HepG2 (cell line): ENCODE measurements around the gene PSMD9. TPM values are rescaled to one million over a fixed set of nuclear protein-coding genes. Genes with fewer than 3 reads are reported as not detected.
A peak's percentile ranks its signal among the peaks of the same experiment; 100 is the strongest.

Source experiments
- ATAC-seq: fragments of 200-7000 bp; cut with Tn5 transposase; 3 replicates; pipeline ENCODE4 v1.9.1; 2020; ENCODE audit warnings: mild to moderate bottlenecking, moderate library complexity
- BruUV-seq: library from RNA; stranded (reverse); fragments of 400-500 nt; replicated peaks from 2 replicates; lab custom pipeline; 2021; lab: Mats Ljungman, UMichigan
- CTCF ChIA-PET: fragments of 300-600 bp; formaldehyde crosslinking; extraction: SDS; loops from one replicate; lab custom pipeline; 2021; ENCODE audit warnings: low total read pairs, inconsistent platforms, low intra/inter-chr PET ratio; lab: Yijun Ruan, JAX
- POLR2A ChIA-PET: fragments of 350-600 bp; sonication (Branson Sonifier 250); formaldehyde crosslinking; loops from one replicate; lab custom pipeline; 2020; ENCODE audit warnings: antibody characterized with exemption, inconsistent platforms; lab: Yijun Ruan, JAX
- DNase-seq: peaks from one replicate; pipeline ENCODE4 v3.0.0-alpha.2; 2015; ENCODE audit warnings: low spot score
- FAIRE-seq: peaks from 3 replicates; lab custom pipeline; 2011; peaks lifted over from hg19 to GRCh38; lab: Jason Lieb, UNC
- H2AFZ ChIP-seq: one replicate; pipeline ENCODE4 v1.6.1; 2011; ENCODE audit warnings: low read length, inconsistent platforms
- H3K27ac ChIP-seq: fragments of 300-600 bp; 3 replicates; pipeline ENCODE4 v1.8.0; 2011; ENCODE audit warnings: mixed run types, mild to moderate bottlenecking, mixed read lengths, low read length, inconsistent platforms; ENCODE audit not compliant: insufficient read depth; ENCODE audit errors: extremely low read length
- H3K27me3 ChIP-seq, 2 experiments: fragments of 200-600 bp in 1 of 2; 2 replicates in 1 of 2; 3 replicates in 1 of 2; pipeline versions ENCODE4 v1.6.0 to v1.8.0; 2011; ENCODE audit warnings: low read length in 2 of 2, mild to moderate bottlenecking in 2 of 2, moderate library complexity in 2 of 2, inconsistent platforms in 1 of 2; ENCODE audit not compliant: insufficient read depth in 2 of 2, control insufficient read depth in 1 of 2
- H3K36me3 ChIP-seq, 2 experiments: fragments of 200-600 bp in 1 of 2; replicated peaks in 1 of 2; 2 replicates in 1 of 2; 3 replicates in 1 of 2; pipeline versions ENCODE4 v1.5.1 to v1.8.0; 2011; ENCODE audit warnings: low read length in 2 of 2, inconsistent platforms in 1 of 2; ENCODE audit not compliant: insufficient read depth in 2 of 2, control insufficient read depth in 1 of 2
- H3K4me1 ChIP-seq: 2 replicates; pipeline ENCODE4 v1.5.1; 2012; ENCODE audit warnings: low read length, inconsistent platforms; ENCODE audit not compliant: insufficient read depth
- H3K4me2 ChIP-seq: 2 replicates; pipeline ENCODE4 v1.6.0; 2011; ENCODE audit warnings: low read depth, low read length, inconsistent platforms
- H3K4me3 ChIP-seq, 3 experiments: fragments of 200-600 bp in 1 of 3; sonication (generic), shearing (Covaris generic) in 1 of 3; replicated peaks in 1 of 3; 2 replicates each; pipeline ENCODE4 v1.5.1; 2011 to 2016; ENCODE audit warnings: low read length in 3 of 3, inconsistent platforms in 2 of 3, low read depth in 2 of 3, mild to moderate bottlenecking in 2 of 3, control low read depth in 1 of 3, mixed read lengths in 1 of 3; ENCODE audit not compliant: insufficient read depth in 1 of 3
- H3K79me2 ChIP-seq: one replicate; pipeline ENCODE4 v1.6.1; 2011; ENCODE audit warnings: low read length, inconsistent platforms; ENCODE audit not compliant: insufficient read depth
- H3K9ac ChIP-seq: 2 replicates; pipeline ENCODE4 v1.6.0; 2011; ENCODE audit warnings: mild to moderate bottlenecking, low read depth, low read length, inconsistent platforms; ENCODE audit not compliant: insufficient read depth
- H3K9me3 ChIP-seq: 2 replicates; pipeline ENCODE4 v1.5.1; 2012; ENCODE audit warnings: mild to moderate bottlenecking, low read length
- H4K20me1 ChIP-seq: 2 replicates; pipeline ENCODE4 v1.6.0; 2011; ENCODE audit warnings: inconsistent platforms, mild to moderate bottlenecking, low read length, moderate library complexity; ENCODE audit not compliant: insufficient read depth
- EP300 ChIP-seq, 3 experiments: sonication (generic) in 1 of 3; formaldehyde crosslinking in 1 of 3; IDR thresholded peaks; 2 replicates each; pipeline versions ENCODE4 v1.5.1 to v1.6.1; 2011 to 2020; ENCODE audit warnings: low read depth in 2 of 3, low read length in 2 of 3, borderline replicate concordance in 1 of 3, improper control_type of control experiment in 1 of 3, mild to moderate bottlenecking in 1 of 3, missing genetic modification reagents in 1 of 3, moderate library complexity in 1 of 3
- NRL ChIP-seq: sonication (generic); formaldehyde crosslinking; IDR thresholded peaks from 2 replicates; pipeline ENCODE4 v1.5.0; 2020; ENCODE audit warnings: missing genetic modification reagents, mild to moderate bottlenecking, moderate library complexity, borderline replicate concordance
- RBFOX2 ChIP-seq: fragments of 200-400 bp; formaldehyde crosslinking; IDR thresholded peaks from 2 replicates; pipeline ENCODE4 v1.6.1; 2017; ENCODE audit warnings: low read depth, mild to moderate bottlenecking, low read length
- ZNF235 ChIP-seq: sonication (generic); formaldehyde crosslinking; IDR thresholded peaks from 2 replicates; pipeline ENCODE4 v1.8.1; 2023; ENCODE audit warnings: mild to moderate bottlenecking, missing genetic modification reagents, borderline replicate concordance
- ZNF562 ChIP-seq: sonication (generic); formaldehyde crosslinking; IDR thresholded peaks from 2 replicates; pipeline ENCODE4 v1.8.0; 2022; ENCODE audit warnings: missing genetic modification reagents, borderline replicate concordance
- ZNF614 ChIP-seq: IDR thresholded peaks from 2 replicates; pipeline ENCODE4 v1.6.1; 2018; ENCODE audit warnings: missing biosample characterization, missing genetic modification reagents, inconsistent platforms, borderline replicate concordance
- ZNF839 ChIP-seq: sonication (generic); formaldehyde crosslinking; IDR thresholded peaks from 2 replicates; pipeline ENCODE4 v1.4.0; 2020; ENCODE audit warnings: missing genetic modification reagents, mild to moderate bottlenecking, borderline replicate concordance
- WGBS: methylation state at CpG from one replicate; pipeline ENCODE4 v1.1.6; 2017; ENCODE audit warnings: low lambda C conversion rate; 5-methylcytosine and 5-hydroxymethylcytosine counted together
- in situ Hi-C: cut with HindIII; loops from 2 replicates; pipeline ENCODE4 v1.10.0; 2017; ENCODE audit warnings: low pct_unique_long_range_greater_than_20kb; ENCODE audit not compliant: extremely low pct_ligation_motif_present
- intact Hi-C: fragments of 100-400 bp; cut with micrococcal nuclease; formaldehyde crosslinking; loops from one replicate; pipeline ENCODE4 v1.10.0; 2022; ENCODE audit not compliant: unreplicated experiment
- polyA plus RNA-seq, 8 experiments: library from polyadenylated mRNA; depleted of rRNA in 3 of 8; stranded (reverse) in 7 of 8; unstranded in 1 of 8; fragments of >200 nt; fragmentation: Illumina TruSeq in 4 of 8; extraction: Trizol in 4 of 8; gene quantifications; 2 replicates each; pipeline versions ENCODE4 v1.2.1 to v1.2.3, GENCODE V29; 2011 to 2016; ENCODE audit warnings: low read depth in 4 of 8, missing spikeins in 1 of 8, mixed read lengths in 1 of 8; ENCODE audit not compliant: insufficient read depth in 1 of 8
- total RNA-seq, 5 experiments: library from RNA; depleted of rRNA; stranded (reverse); fragments of >200 nt; fragmentation: Illumina TruSeq; extraction: Trizol; gene quantifications; 2 replicates each; pipeline ENCODE4 v1.2.3, GENCODE V29; 2016; ENCODE audit warnings: low read depth in 1 of 5
- TF ChIP-seq, protein P1 (sequence below): sonication (generic); formaldehyde crosslinking; IDR thresholded peaks from 2 replicates; pipeline ENCODE4 v1.8.1; 2022; ENCODE audit warnings: low read depth, mild to moderate bottlenecking, missing genetic modification reagents

Gene PSMD9
- total and polyA plus RNA-seq, 2 of the 13 experiments (the other 11 are each of a cell fraction or from before 2014, with no cell fraction given), result 41.4 to 61.1 TPM

DNA sequence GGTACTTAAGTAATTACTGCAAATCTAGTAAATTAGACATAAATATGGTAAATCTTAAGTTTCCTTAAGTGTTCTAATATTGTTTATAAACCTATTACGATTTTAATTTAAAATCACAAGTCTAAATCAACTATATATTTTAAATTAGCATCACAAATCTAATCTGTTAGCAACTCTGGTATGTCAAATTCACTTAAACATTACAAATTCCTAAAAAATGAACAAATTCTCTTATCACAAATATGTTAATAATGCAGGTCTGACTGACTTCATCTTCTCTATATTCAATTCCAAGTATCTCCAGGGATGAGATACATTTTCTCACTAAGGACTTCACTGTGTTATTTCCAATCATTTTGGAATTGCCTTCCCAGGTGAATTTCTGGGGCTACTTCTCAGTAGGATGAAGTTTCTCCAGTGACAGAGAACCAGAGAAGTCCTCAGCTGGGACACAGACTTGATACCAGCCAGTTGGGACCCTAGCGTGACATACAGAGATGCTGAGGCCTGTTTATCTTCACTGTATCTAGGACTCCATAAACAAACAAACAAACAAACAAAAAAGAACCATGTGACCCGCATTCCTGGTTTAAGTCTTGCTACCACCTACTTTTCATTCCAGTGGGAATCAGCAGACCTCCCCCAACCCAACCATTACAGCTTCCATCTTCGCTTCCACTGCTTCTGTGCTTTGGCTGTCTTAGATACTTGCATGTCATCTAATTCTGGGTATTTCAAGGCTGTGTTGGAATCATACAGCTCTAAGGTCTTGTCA, 51.6 kb downstream of the PSMD9 start (continued):
- TF ChIP-seq, protein P1, sequence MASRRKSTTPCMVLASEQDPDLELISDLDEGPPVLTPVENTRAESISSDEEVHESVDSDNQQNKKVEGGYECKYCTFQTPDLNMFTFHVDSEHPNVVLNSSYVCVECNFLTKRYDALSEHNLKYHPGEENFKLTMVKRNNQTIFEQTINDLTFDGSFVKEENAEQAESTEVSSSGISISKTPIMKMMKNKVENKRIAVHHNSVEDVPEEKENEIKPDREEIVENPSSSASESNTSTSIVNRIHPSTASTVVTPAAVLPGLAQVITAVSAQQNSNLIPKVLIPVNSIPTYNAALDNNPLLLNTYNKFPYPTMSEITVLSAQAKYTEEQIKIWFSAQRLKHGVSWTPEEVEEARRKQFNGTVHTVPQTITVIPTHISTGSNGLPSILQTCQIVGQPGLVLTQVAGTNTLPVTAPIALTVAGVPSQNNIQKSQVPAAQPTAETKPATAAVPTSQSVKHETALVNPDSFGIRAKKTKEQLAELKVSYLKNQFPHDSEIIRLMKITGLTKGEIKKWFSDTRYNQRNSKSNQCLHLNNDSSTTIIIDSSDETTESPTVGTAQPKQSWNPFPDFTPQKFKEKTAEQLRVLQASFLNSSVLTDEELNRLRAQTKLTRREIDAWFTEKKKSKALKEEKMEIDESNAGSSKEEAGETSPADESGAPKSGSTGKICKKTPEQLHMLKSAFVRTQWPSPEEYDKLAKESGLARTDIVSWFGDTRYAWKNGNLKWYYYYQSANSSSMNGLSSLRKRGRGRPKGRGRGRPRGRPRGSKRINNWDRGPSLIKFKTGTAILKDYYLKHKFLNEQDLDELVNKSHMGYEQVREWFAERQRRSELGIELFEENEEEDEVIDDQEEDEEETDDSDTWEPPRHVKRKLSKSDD (CRISPR knock-in tag), result no peak
- TF ChIP-seq NRL (CRISPR knock-in tag), result no peak
- no peak for TF ChIP-seq EP300 (IDR thresholded peaks at IDR 0.05; ENCODE audit: low read depth in 2 of 2, low read length in 2 of 2)
- TF ChIP-seq EP300 (CRISPR knock-in tag; IDR thresholded peaks at IDR 0.05; ENCODE audit: borderline replicate concordance), result no peak
- TF ChIP-seq ZNF614 (CRISPR knock-in tag), result no peak
- no peak for TF ChIP-seq ZNF235
- no peak for TF ChIP-seq ZNF562 (CRISPR knock-in tag)

DNA sequence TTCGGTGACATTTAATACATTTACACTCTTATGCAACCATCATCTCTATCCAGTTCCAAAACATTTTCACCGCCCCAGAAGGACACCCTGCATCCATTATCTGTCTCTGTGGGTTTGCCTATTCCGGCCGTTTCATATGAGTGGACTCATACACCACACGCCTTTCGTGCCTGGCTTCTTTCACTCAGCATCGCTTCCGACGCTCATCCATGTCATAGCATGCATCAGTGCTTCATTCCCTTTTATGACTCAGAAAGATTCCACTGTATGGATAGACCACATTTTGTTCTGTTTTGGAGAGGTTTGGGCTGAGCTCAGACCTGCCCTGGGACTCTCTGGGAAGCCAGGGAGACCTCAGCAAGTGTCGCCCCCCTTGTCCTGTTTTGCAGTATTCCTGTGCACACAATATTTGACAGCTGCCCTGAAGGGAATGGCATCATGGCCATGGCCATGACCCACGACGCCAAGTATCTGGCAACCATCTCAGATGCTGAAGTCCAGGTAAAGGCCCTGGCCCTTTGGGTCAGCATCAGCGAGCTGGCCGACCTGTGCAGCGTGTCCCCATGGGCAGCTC, 53.6 kb downstream of the PSMD9 start:
- intact Hi-C loops, result no loop called here
- ChIA-PET CTCF (no interaction called here), POLR2A (no interaction called here)
- Histone ChIP-seq H3K27ac (no peak overlapping the region), H3K9ac (no peak overlapping the region), H3K4me3 (no peak overlapping the region), H4K20me1 (no peaks in the 10 kb centered on the region), H3K79me2 (no peaks in the 10 kb centered on the region)
- 90% methylated on average over 10 of the region's 15 CpGs for WGBS
- FAIRE-seq, result no peak
- TF ChIP-seq RBFOX2 (no peak), ZNF839 (CRISPR knock-in tag) (0 out of 2 replicates have a peak, but pooled peaks have one; percentile 33)
- TF ChIP-seq, all 625 proteins: peak for 1
- in situ Hi-C loops, result no loop called here
- Histone ChIP-seq H2AFZ (no peak overlapping the region), H3K4me1 (peaks cover 16% of the 10 kb centered on the region), H3K27me3 (no peaks in the 10 kb centered on the region), H3K9me3 (no peaks in the 10 kb centered on the region), H3K36me3 (no peaks in the 10 kb centered on the region; a peak in 1 of 5 replicates), H3K4me2 (no peak overlapping the region)
- ATAC-seq, result no peak
- no peak for DNase-seq
- no TSS peak for BruUV-seq
